OCI-LY7 (cell line): ENCODE data around the gene TPD52L1. TPM values are rescaled to one million over a fixed set of nuclear protein-coding genes. Genes with fewer than 3 reads are reported as not detected.

Experiments
- BruUV-seq: library from RNA; stranded (reverse); fragments of 400-500 nt; replicated peaks from 2 replicates; lab custom pipeline; 2021; lab: Mats Ljungman, UMichigan
- CTCF ChIA-PET: fragments of 300-600 bp; sonication (Branson Sonifier 250); formaldehyde crosslinking; loops from one replicate; lab custom pipeline; 2022; ENCODE audit warnings: antibody characterized with exemption; ENCODE audit not compliant: unreplicated experiment; lab: Charles Lee
- POLR2A ChIA-PET: fragments of 300-600 bp; sonication (Branson Sonifier 250); formaldehyde crosslinking; loops from one replicate; lab custom pipeline; 2022; ENCODE audit warnings: antibody characterized with exemption; lab: Charles Lee
- DNase-seq: peaks from one replicate; pipeline ENCODE4 v3.0.0-alpha.2; 2015; ENCODE audit warnings: low spot score
- H2AFZ ChIP-seq: fragments of 200-600 bp; sonication (generic), shearing (Covaris generic); 2 replicates; pipeline ENCODE4 v1.6.1; 2014; ENCODE audit warnings: mild to moderate bottlenecking, antibody characterized with exemption, low read length, moderate library complexity
- H3K27ac ChIP-seq: fragments of 200-600 bp; sonication (generic); 2 replicates; pipeline ENCODE4 v1.5.1; 2014; ENCODE audit warnings: mixed run types, low read depth, mild to moderate bottlenecking, moderate library complexity, low read length, inconsistent platforms; ENCODE audit not compliant: poor library complexity, severe bottlenecking
- H3K36me3 ChIP-seq: fragments of 200-600 bp; sonication (generic); 2 replicates; pipeline ENCODE4 v1.6.1; 2014; ENCODE audit warnings: mild to moderate bottlenecking, antibody characterized with exemption, low read length, moderate library complexity, mixed read lengths; ENCODE audit not compliant: insufficient read depth
- H3K4me1 ChIP-seq: fragments of 200-600 bp; sonication (generic); 2 replicates; pipeline ENCODE4 v1.5.1; 2014; ENCODE audit warnings: mild to moderate bottlenecking, low read length; ENCODE audit not compliant: insufficient read depth, poor library complexity, severe bottlenecking
- H3K4me2 ChIP-seq: fragments of 200-600 bp; sonication (generic); 2 replicates; pipeline ENCODE4 v1.6.1; 2014; ENCODE audit warnings: mild to moderate bottlenecking, low read length
- H3K4me3 ChIP-seq: fragments of 200-600 bp; sonication (generic); 2 replicates; pipeline ENCODE4 v1.5.1; 2014; ENCODE audit warnings: mild to moderate bottlenecking, low read depth, low read length; ENCODE audit not compliant: poor library complexity, severe bottlenecking
- H3K79me2 ChIP-seq: fragments of 200-600 bp; sonication (generic); 2 replicates; pipeline ENCODE4 v1.6.1; 2016; ENCODE audit warnings: low read depth, mild to moderate bottlenecking, low read length, moderate library complexity, mixed read lengths; ENCODE audit not compliant: insufficient read depth
- H3K9me2 ChIP-seq: fragments of 200-600 bp; sonication (generic); 2 replicates; pipeline ENCODE4 v1.6.1; 2016; ENCODE audit warnings: mild to moderate bottlenecking, low read length, mixed read lengths; ENCODE audit not compliant: insufficient read depth
- H3K9me3 ChIP-seq: fragments of 200-600 bp; sonication (generic); 2 replicates; pipeline ENCODE4 v1.6.1; 2014; ENCODE audit warnings: mild to moderate bottlenecking, mixed run types, low read length, mixed read lengths
- H4K20me1 ChIP-seq: fragments of 200-600 bp; sonication (generic); 2 replicates; pipeline ENCODE4 v1.6.1; 2014; ENCODE audit warnings: mild to moderate bottlenecking, antibody characterized with exemption, low read length, moderate library complexity, mixed read lengths; ENCODE audit not compliant: insufficient read depth
- EZH2phosphoT487 ChIP-seq: fragments of 200-600 bp; sonication (generic); IDR thresholded peaks from 2 replicates; pipeline ENCODE4 v1.6.1; 2018; ENCODE audit warnings: low read depth, borderline replicate concordance, mild to moderate bottlenecking, mixed run types, antibody characterized with exemption, low read length, moderate library complexity, mixed read lengths
- intact Hi-C: fragments of 100-400 bp; cut with micrococcal nuclease; formaldehyde crosslinking; loops from one replicate; pipeline ENCODE4 v1.10.0; 2022; ENCODE audit not compliant: unreplicated experiment
- total RNA-seq, 2 experiments: library from RNA; depleted of rRNA in 1 of 2; stranded (reverse); fragments of >200 nt in 1 of 2; shearing (Covaris generic) in 1 of 2; gene quantifications; 2 replicates each; pipeline ENCODE4 v1.2.3, GENCODE V29; 2014 to 2022
- TF ChIP-seq, protein P1 (sequence below): fragments of 200-600 bp; sonication (generic); conservative IDR thresholded peaks from 2 replicates; pipeline ENCODE4 v1.5.1; 2014; ENCODE audit warnings: mild to moderate bottlenecking, antibody characterized with exemption, low read length, moderate library complexity, mixed read lengths

TPD52L1 gene
- total RNA-seq, 2 experiments from 2014 or later: not detected

DNA sequence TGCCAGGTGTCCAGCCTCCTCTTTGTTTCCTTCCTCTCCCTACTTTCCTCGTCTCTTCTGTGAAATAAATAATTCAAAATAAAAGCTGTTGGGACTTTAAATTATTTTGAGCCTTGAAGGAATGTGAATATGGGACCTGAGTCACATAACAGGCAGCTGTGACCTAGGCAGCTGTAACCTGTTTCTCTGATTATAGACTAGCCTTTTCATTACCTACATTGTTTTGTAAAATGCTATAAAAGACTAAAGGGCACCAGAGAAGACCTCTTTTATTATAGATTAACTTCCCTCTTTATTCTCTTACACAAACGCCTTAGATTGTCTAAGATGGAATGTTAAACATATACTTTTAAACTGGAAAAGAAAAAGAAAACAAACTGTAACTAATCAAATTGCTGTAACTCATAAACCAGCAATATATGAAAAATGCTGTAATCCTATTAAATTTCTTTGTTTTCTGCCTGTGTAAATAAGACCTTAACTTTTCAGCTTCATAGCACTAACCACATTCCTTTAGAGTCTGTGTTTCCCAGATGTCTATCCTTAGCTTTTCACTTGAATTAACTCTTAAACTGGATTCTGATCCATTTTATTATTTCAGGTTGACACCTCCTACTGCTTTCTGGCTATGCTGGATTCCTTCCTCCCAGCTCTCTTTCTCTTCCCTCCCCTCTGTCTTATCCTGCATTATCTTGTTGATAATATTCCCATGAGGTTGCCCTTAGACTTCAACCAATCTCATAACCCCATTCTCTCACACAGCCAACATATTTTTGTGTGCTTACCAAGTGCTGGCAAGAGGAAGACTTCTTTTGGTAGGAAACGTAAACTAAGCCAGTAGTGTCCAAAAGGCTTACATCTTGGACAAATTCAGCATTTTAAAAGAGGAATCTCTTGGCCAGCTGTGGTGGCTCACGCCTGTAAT lies 69.2 kb downstream of the TPD52L1 start:
- no peak for DNase-seq
- H3K79me2 ChIP-seq: no peaks in the 10 kb centered on the region
- no peaks in the 10 kb centered on the region for H3K9me2 ChIP-seq
- H3K9me3 ChIP-seq: no peaks in the 10 kb centered on the region
- intact Hi-C loops: no loop called here
- CTCF ChIA-PET: no interaction called here
- H2AFZ ChIP-seq: no peak overlapping the region
- no peaks in the 10 kb centered on the region for H3K4me1 ChIP-seq
- no peak overlapping the region for H3K4me2 ChIP-seq
- POLR2A ChIA-PET: interaction anchor here (0.7 to 1.2 kb wide), 2 partner anchors 10 to 13 kb away, joined by 3 read pairs; no protein-coding TSS in a partner anchor
- no peaks in the 10 kb centered on the region for H3K36me3 ChIP-seq
- no TSS peak for BruUV-seq
- no peak overlapping the region for H3K27ac ChIP-seq
- TF ChIP-seq, protein P1, sequence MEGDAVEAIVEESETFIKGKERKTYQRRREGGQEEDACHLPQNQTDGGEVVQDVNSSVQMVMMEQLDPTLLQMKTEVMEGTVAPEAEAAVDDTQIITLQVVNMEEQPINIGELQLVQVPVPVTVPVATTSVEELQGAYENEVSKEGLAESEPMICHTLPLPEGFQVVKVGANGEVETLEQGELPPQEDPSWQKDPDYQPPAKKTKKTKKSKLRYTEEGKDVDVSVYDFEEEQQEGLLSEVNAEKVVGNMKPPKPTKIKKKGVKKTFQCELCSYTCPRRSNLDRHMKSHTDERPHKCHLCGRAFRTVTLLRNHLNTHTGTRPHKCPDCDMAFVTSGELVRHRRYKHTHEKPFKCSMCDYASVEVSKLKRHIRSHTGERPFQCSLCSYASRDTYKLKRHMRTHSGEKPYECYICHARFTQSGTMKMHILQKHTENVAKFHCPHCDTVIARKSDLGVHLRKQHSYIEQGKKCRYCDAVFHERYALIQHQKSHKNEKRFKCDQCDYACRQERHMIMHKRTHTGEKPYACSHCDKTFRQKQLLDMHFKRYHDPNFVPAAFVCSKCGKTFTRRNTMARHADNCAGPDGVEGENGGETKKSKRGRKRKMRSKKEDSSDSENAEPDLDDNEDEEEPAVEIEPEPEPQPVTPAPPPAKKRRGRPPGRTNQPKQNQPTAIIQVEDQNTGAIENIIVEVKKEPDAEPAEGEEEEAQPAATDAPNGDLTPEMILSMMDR: no peak
- TF ChIP-seq EZH2phosphoT487: no peak
- H3K4me3 ChIP-seq: no peak overlapping the region
- no peaks in the 10 kb centered on the region for H4K20me1 ChIP-seq

- H3K4me1 ChIP-seq: no peaks in the 10 kb centered on the region
- ChIA-PET POLR2A (interaction anchor here (0.5 to 1.2 kb wide), 4 partner anchors 12 to 743 kb away, joined by 3 to 4 read pairs (median 3); no protein-coding TSS in a partner anchor), CTCF (no interaction called here)
- H3K27ac ChIP-seq: no peak overlapping the region
- no TSS peak for BruUV-seq
- no peak overlapping the region for H2AFZ ChIP-seq
- intact Hi-C loops: no loop called here
- H3K4me2 ChIP-seq: no peak overlapping the region
- H3K4me3 ChIP-seq: no peak overlapping the region
- no peaks in the 10 kb centered on the region for H3K9me2 ChIP-seq
- no peaks in the 10 kb centered on the region for H3K36me3 ChIP-seq
- DNase-seq: no peak
- no peak for TF ChIP-seq EZH2phosphoT487
- TF ChIP-seq, protein P1: no peak
- no peaks in the 10 kb centered on the region for H4K20me1 ChIP-seq
- no peaks in the 10 kb centered on the region for H3K79me2 ChIP-seq
- H3K9me3 ChIP-seq: no peaks in the 10 kb centered on the region
Observed at GRCh38 chr6:125224231-125224861, 70.8 kb downstream of the TPD52L1 start.
